MM.1S (cell line): ENCODE data around the gene MC1R.

Experiments
- CTCF ChIP-seq: fragments of 300-600 bp; sonication (generic); IDR thresholded peaks from 2 replicates; pipeline ENCODE4 v1.5.1; 2016; ENCODE audit warnings: antibody characterized with exemption, low read length, mixed read lengths
- EZH2 ChIP-seq: fragments of 300-600 bp; sonication (generic); optimal IDR thresholded peaks from 2 replicates; pipeline ENCODE3; 2017; ENCODE audit warnings: low read depth, mild to moderate bottlenecking, antibody characterized with exemption, low read length, mixed read lengths

- TF ChIP-seq CTCF (no peak), EZH2 (no peak)
Measured at GRCh38 chr16:89912143-89912542, 6.5 kb upstream of the MC1R start.
